Measurements from ENCODE around the gene IL3.

GRCh38 chr5:132079619-132080018, 19.2 kb downstream of the IL3 start:
- TF ChIP-seq EZH2 (IDR thresholded peaks at IDR 0.05) (no peak), POLR2AphosphoS5 (IDR thresholded peaks at IDR 0.05; ENCODE audit: borderline replicate concordance, low read depth, low read length) (no peak)
